ENCODE measurements around the gene PCP4L1. TPM values are rescaled to one million over a fixed set of nuclear protein-coding genes. Genes with fewer than 3 reads are reported as not detected.

PCP4L1 gene
- total RNA-seq, 1 experiment from 2014 or later, result not detected

- peaks cover 38% of the 10 kb centered on the region for H3K36me3 ChIP-seq
- H3K27me3 ChIP-seq, result no peaks in the 10 kb centered on the region
- no peaks in the 10 kb centered on the region for H3K9me3 ChIP-seq
- no peak for DNase-seq
- H3K4me3 ChIP-seq, result no peak overlapping the region
Measured at GRCh38 chr1:161324020-161324419, 65.5 kb downstream of the PCP4L1 start.

- H3K4me3 ChIP-seq, result no peak overlapping the region
- no peaks in the 10 kb centered on the region for H3K27me3 ChIP-seq
- H3K9me3 ChIP-seq, result no peaks in the 10 kb centered on the region
- H3K36me3 ChIP-seq, result peaks cover 65% of the 10 kb centered on the region
- DNase-seq, result no peak
Measured at GRCh38 chr1:161330346-161330745, 71.8 kb downstream of the PCP4L1 start.

- Histone ChIP-seq H3K27me3 (no peaks in the 10 kb centered on the region), H3K36me3 (peaks cover 54% of the 10 kb centered on the region), H3K4me3 (no peak overlapping the region), H3K9me3 (no peaks in the 10 kb centered on the region)
- no peak for DNase-seq
Measured at GRCh38 chr1:161333166-161333565, 74.6 kb downstream of the PCP4L1 start.

Other genes starting within 250 kb of the PCP4L1 start
- gene F11R, start 237.6 kb upstream of the PCP4L1 start, total RNA-seq (2014; rRNA removed; shearing (Covaris generic); ENCODE audit: low replicate concordance), result 0.22 and 1.7 TPM in 2 replicates
- gene TSTD1, start 219.8 kb upstream of the PCP4L1 start, total RNA-seq (2014; rRNA removed; shearing (Covaris generic); ENCODE audit: low replicate concordance), result not detected in 2 replicates
- gene USF1, start 212.8 kb upstream of the PCP4L1 start, total RNA-seq (2014; rRNA removed; shearing (Covaris generic); ENCODE audit: low replicate concordance), result 102 and 103 TPM in 2 replicates
- gene ARHGAP30, start 188.9 kb upstream of the PCP4L1 start, total RNA-seq (2014; rRNA removed; shearing (Covaris generic); ENCODE audit: low replicate concordance), result not detected in 2 replicates
- not detected in 2 replicates for gene NECTIN4, start 169.2 kb upstream of the PCP4L1 start, total RNA-seq (2014; rRNA removed; shearing (Covaris generic); ENCODE audit: low replicate concordance)
- gene KLHDC9, start 160.4 kb upstream of the PCP4L1 start, total RNA-seq (2014; rRNA removed; shearing (Covaris generic); ENCODE audit: low replicate concordance), result not detected in 2 replicates
- gene PFDN2, start 140.7 kb upstream of the PCP4L1 start, total RNA-seq (2014; rRNA removed; shearing (Covaris generic); ENCODE audit: low replicate concordance), result 32.6 and 36.1 TPM in 2 replicates
- 8.9 and 14.1 TPM in 2 replicates for gene NIT1, start 140.6 kb upstream of the PCP4L1 start, total RNA-seq (2014; rRNA removed; shearing (Covaris generic); ENCODE audit: low replicate concordance)
- 33.2 and 39.8 TPM in 2 replicates for gene DEDD, start 126.1 kb upstream of the PCP4L1 start, total RNA-seq (2014; rRNA removed; shearing (Covaris generic); ENCODE audit: low replicate concordance)
- 118 and 178 TPM in 2 replicates for gene UFC1, start 104.8 kb upstream of the PCP4L1 start, total RNA-seq (2014; rRNA removed; shearing (Covaris generic); ENCODE audit: low replicate concordance)
- gene USP21, start 99.2 kb upstream of the PCP4L1 start, total RNA-seq (2014; rRNA removed; shearing (Covaris generic); ENCODE audit: low replicate concordance), result 3.5 and 4.2 TPM in 2 replicates
- gene PPOX, start 92.3 kb upstream of the PCP4L1 start, total RNA-seq (2014; rRNA removed; shearing (Covaris generic); ENCODE audit: low replicate concordance), result 7.9 and 40.3 TPM in 2 replicates
- 20.5 and 25.7 TPM in 2 replicates for gene B4GALT3, start 81.2 kb upstream of the PCP4L1 start, total RNA-seq (2014; rRNA removed; shearing (Covaris generic); ENCODE audit: low replicate concordance)
- gene ADAMTS4, start 59.7 kb upstream of the PCP4L1 start, total RNA-seq (2014; rRNA removed; shearing (Covaris generic); ENCODE audit: low replicate concordance), result 3.6 and 5.2 TPM in 2 replicates
- 129 and 194 TPM in 2 replicates for gene NDUFS2, start 56.4 kb upstream of the PCP4L1 start, total RNA-seq (2014; rRNA removed; shearing (Covaris generic); ENCODE audit: low replicate concordance)
- gene FCER1G, start 43.5 kb upstream of the PCP4L1 start, total RNA-seq (2014; rRNA removed; shearing (Covaris generic); ENCODE audit: low replicate concordance), result 5.3 TPM in 1 of 2 replicates, not detected in the other
- not detected in 2 replicates for gene APOA2, start 35.1 kb upstream of the PCP4L1 start, total RNA-seq (2014; rRNA removed; shearing (Covaris generic); ENCODE audit: low replicate concordance)
- gene TOMM40L, start 32.7 kb upstream of the PCP4L1 start, total RNA-seq (2014; rRNA removed; shearing (Covaris generic); ENCODE audit: low replicate concordance), result 24.0 and 39.6 TPM in 2 replicates
- gene NR1I3, start 20.5 kb upstream of the PCP4L1 start, total RNA-seq (2014; rRNA removed; shearing (Covaris generic); ENCODE audit: low replicate concordance), result not detected in 2 replicates
- 0.07 TPM in 1 of 2 replicates, not detected in the other for gene MPZ, start 51.2 kb downstream of the PCP4L1 start, total RNA-seq (2014; rRNA removed; shearing (Covaris generic); ENCODE audit: low replicate concordance)
- 466 and 501 TPM in 2 replicates for gene SDHC, start 55.6 kb downstream of the PCP4L1 start, total RNA-seq (2014; rRNA removed; shearing (Covaris generic); ENCODE audit: low replicate concordance)
- not detected in 2 replicates for gene CFAP126, start 109.1 kb downstream of the PCP4L1 start, total RNA-seq (2014; rRNA removed; shearing (Covaris generic); ENCODE audit: low replicate concordance)
- 2.3 TPM in 1 of 2 replicates, not detected in the other for gene FCGR2A, start 246.7 kb downstream of the PCP4L1 start, total RNA-seq (2014; rRNA removed; shearing (Covaris generic); ENCODE audit: low replicate concordance)